ENCODE data around the gene WDR62. TPM values are rescaled to one million over a fixed set of nuclear protein-coding genes. Genes with fewer than 3 reads are reported as not detected.

Gene WDR62
- polyA plus RNA-seq, 1 donor (not counting 4 experiments of a cell fraction or from before 2014, with no cell fraction given) = 2.3 TPM

DNA sequence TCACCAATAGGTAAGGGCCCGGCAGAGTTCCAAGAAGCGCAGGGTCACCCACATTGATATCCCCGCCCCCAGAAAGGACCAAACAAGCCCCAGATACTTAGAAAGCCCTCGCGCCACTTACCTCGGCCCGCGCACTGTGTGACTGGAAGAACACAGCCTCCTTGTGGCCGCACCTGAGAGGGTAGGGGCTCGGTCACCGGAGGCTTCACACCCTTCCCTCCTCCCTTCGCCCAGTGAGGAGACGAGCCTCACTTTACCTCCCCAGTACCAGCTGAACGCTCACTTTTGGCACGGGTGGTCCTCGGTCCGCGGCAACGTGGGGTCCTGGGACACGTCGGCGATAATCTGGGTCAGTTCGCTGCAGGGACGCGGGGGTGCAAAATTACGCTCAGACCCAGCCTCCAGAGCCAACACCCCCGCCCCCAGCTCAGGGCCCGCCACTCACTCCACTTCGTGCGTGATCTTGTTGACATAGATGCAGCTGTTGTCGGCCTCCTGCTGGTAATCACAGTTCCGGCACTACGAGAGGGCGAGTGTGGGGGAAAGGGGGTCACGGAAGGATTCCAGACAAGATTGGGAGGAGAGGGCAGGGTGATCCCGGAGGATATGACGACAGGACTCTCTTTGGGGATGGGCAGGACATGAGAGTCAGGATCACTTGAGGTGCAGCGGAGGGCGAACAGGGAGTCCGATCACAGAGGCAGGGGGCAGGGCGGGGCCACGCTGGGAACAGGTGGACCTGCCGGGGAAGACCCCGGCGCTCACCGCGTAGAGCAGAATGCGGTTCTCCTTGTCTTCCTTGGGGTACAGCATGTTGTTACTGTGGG lies 59.4 kb downstream of the WDR62 start:
- H3K4me2 ChIP-seq (ENCODE audit: control insufficient read depth, extremely low read depth, insufficient read depth, low read depth, low read length) = peak overlapping the region; percentile 97
- DNase-seq (ENCODE audit: low read depth, low spot score) (no peak), FAIRE-seq (no peak)
- H3K27ac ChIP-seq (ENCODE audit: control insufficient read depth, insufficient read depth, low read length) = peak overlapping the region; percentile 90
- TF ChIP-seq EZH2 (IDR thresholded peaks at IDR 0.05; ENCODE audit: low read length) = no peak
- TF ChIP-seq, protein P1, sequence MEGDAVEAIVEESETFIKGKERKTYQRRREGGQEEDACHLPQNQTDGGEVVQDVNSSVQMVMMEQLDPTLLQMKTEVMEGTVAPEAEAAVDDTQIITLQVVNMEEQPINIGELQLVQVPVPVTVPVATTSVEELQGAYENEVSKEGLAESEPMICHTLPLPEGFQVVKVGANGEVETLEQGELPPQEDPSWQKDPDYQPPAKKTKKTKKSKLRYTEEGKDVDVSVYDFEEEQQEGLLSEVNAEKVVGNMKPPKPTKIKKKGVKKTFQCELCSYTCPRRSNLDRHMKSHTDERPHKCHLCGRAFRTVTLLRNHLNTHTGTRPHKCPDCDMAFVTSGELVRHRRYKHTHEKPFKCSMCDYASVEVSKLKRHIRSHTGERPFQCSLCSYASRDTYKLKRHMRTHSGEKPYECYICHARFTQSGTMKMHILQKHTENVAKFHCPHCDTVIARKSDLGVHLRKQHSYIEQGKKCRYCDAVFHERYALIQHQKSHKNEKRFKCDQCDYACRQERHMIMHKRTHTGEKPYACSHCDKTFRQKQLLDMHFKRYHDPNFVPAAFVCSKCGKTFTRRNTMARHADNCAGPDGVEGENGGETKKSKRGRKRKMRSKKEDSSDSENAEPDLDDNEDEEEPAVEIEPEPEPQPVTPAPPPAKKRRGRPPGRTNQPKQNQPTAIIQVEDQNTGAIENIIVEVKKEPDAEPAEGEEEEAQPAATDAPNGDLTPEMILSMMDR (optimal IDR thresholded peaks at IDR 0.05 in 1 of 3, IDR thresholded peaks at IDR 0.05 in 1 of 3, conservative IDR thresholded peaks at IDR 0.05 in 1 of 3; ENCODE audit: extremely low read depth in 1 of 3, insufficient read depth in 2 of 3, low read length in 3 of 3) = peak; percentile 28 to 50 (median 42)
- H3K9me3 ChIP-seq (ENCODE audit: control insufficient read depth, low read depth, low read length) = no peaks in the 10 kb centered on the region
- H3K36me3 ChIP-seq (ENCODE audit: control insufficient read depth in 2 of 2, extremely low read depth in 1 of 2, insufficient read depth in 2 of 2, low read length in 2 of 2) = peaks cover 13 to 18% of the 10 kb centered on the region in 2 experiments
- H3K79me2 ChIP-seq (ENCODE audit: control insufficient read depth, insufficient read depth, low read length) = peaks cover 19% of the 10 kb centered on the region
- H3K4me3 ChIP-seq (ENCODE audit: control insufficient read depth in 2 of 3, extremely low read depth in 1 of 3, insufficient read depth in 2 of 3, low read depth in 1 of 3, low read length in 3 of 3) = peak overlapping the region; percentile 83 to 97 (median 94)
- dilution Hi-C loops (cut with MboI; ENCODE audit: extremely low pct_ligation_motif_present, low sequenced_read_pairs) = no loop called here
- peak overlapping the region; percentile 93 for H3K9ac ChIP-seq (ENCODE audit: control insufficient read depth, extremely low read depth, insufficient read depth, low read length)
- no peaks in the 10 kb centered on the region for H3K9me1 ChIP-seq (ENCODE audit: control insufficient read depth, extremely low read depth, insufficient read depth, low read length)
- H3K27me3 ChIP-seq (ENCODE audit: control insufficient read depth, extremely low read depth, insufficient read depth, low read length) = no peaks in the 10 kb centered on the region
- H2AFZ ChIP-seq (ENCODE audit: control insufficient read depth, low read length) = peak overlapping the region; percentile 91
- peaks cover 10% of the 10 kb centered on the region for H3K4me1 ChIP-seq (ENCODE audit: control insufficient read depth, extremely low read depth, insufficient read depth, low read length)
- peaks cover 3% of the 10 kb centered on the region for H4K20me1 ChIP-seq (ENCODE audit: control insufficient read depth, extremely low read depth, insufficient read depth, low read length)

DNA sequence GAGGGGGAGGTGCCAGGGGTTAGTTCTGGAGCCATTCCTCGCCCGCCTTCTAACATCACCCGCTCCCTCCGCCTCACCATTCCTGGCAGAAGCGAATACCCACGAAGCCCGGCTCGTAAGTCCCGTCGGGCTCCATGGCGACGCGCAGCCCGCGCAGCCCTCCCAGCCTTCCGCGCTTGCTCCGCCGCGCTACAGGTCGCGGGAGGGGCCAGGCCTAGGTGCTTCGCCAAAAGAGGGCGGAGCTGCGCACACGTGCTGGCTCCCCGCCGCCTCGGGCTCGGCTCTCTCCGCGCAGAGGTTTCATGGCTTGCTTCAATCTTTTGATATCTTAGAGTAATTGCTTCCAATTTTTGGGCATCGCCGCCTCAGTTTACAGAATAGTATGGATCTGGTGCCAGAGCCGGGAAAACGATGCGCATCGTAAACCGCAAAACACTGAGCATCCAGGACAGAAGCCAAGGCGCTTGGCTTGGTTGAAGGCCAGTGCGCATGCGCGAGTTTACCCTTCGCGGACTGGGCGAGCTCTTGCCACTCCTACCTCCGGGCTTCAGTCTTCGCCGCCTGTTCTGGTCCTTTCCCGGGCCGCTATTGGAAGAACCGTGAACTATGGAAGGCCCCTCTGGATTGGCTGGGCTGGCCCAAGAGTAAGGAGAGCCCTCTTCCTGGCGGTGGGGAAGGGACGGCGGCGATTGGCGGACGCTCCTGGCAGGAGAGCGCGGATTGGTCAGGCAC lies 60.2 kb downstream of the WDR62 start, which contains the start of gene POLR2I:
TSS of gene POLR2I (minus strand) at position 155 of the 732 bp plus-strand sequence. CDS start at position 136, 19 bp downstream.
- TF ChIP-seq, protein P1 (optimal IDR thresholded peaks at IDR 0.05 in 1 of 3, IDR thresholded peaks at IDR 0.05 in 1 of 3, conservative IDR thresholded peaks at IDR 0.05 in 1 of 3; ENCODE audit: extremely low read depth in 1 of 3, insufficient read depth in 2 of 3, low read length in 3 of 3) = no peak
- TF ChIP-seq EZH2 (IDR thresholded peaks at IDR 0.05; ENCODE audit: low read length) = no peak
- FAIRE-seq = peak; percentile 72
- Histone ChIP-seq H3K9me3 (ENCODE audit: control insufficient read depth, low read depth, low read length) (no peaks in the 10 kb centered on the region), H4K20me1 (ENCODE audit: control insufficient read depth, extremely low read depth, insufficient read depth, low read length) (peaks cover 3% of the 10 kb centered on the region), H3K9ac (ENCODE audit: control insufficient read depth, extremely low read depth, insufficient read depth, low read length) (peak within 1 kb of the TSS; percentile 93), H3K27ac (ENCODE audit: control insufficient read depth, insufficient read depth, low read length) (peak within 1 kb of the TSS; percentile 90), H3K36me3 (ENCODE audit: control insufficient read depth in 2 of 2, extremely low read depth in 1 of 2, insufficient read depth in 2 of 2, low read length in 2 of 2) (peaks cover 14 to 21% of the 10 kb centered on the region in 2 experiments), H3K4me1 (ENCODE audit: control insufficient read depth, extremely low read depth, insufficient read depth, low read length) (peaks cover 10% of the 10 kb centered on the region), H3K4me3 (ENCODE audit: control insufficient read depth in 2 of 3, extremely low read depth in 1 of 3, insufficient read depth in 2 of 3, low read depth in 1 of 3, low read length in 3 of 3) (peak within 1 kb of the TSS; percentile 83 to 97 (median 94)), H3K79me2 (ENCODE audit: control insufficient read depth, insufficient read depth, low read length) (peaks cover 19% of the 10 kb centered on the region), H2AFZ (ENCODE audit: control insufficient read depth, low read length) (peak within 1 kb of the TSS; percentile 91), H3K9me1 (ENCODE audit: control insufficient read depth, extremely low read depth, insufficient read depth, low read length) (no peaks in the 10 kb centered on the region), H3K4me2 (ENCODE audit: control insufficient read depth, extremely low read depth, insufficient read depth, low read depth, low read length) (peak within 1 kb of the TSS; percentile 97), H3K27me3 (ENCODE audit: control insufficient read depth, extremely low read depth, insufficient read depth, low read length) (no peaks in the 10 kb centered on the region)
- dilution Hi-C loops (cut with MboI; ENCODE audit: extremely low pct_ligation_motif_present, low sequenced_read_pairs) = no loop called here
- peak; percentile 99 for DNase-seq (ENCODE audit: low read depth, low spot score)
